Peyer's patch (tissue), 4 donors: ENCODE measurements around the gene ARHGAP31. TPM values are rescaled to one million over a fixed set of nuclear protein-coding genes. Genes with fewer than 3 reads are reported as not detected.

Experiments used
- DNase-seq, 3 donors: peaks; one replicate each; pipeline ENCODE4 v3.0.0-alpha.2; 2017 to 2019
- H3K27ac ChIP-seq, 4 donors: fragments of 200-600 bp; sonication (generic); one replicate each; pipeline ENCODE4 v1.5.1; 2016 to 2019
- H3K27me3 ChIP-seq, 2 donors: fragments of 200-600 bp; sonication (generic); one replicate each; pipeline ENCODE4 v1.5.1; 2019
- H3K36me3 ChIP-seq, 3 donors: fragments of 200-600 bp; sonication (generic); one replicate each; pipeline ENCODE4 v1.5.1; 2016 to 2019
- H3K4me1 ChIP-seq, 4 donors: fragments of 200-600 bp; sonication (generic); one replicate each; pipeline ENCODE4 v1.5.1; 2016 to 2019
- H3K4me3 ChIP-seq, 4 donors: fragments of 200-600 bp; sonication (generic); 1 replicate in 3 of 4; 2 replicates in 1 of 4; pipeline ENCODE4 v1.5.1; 2016 to 2019; ENCODE audit warnings: mild to moderate bottlenecking in 1 of 4
- H3K9me3 ChIP-seq, 4 donors: fragments of 200-600 bp; sonication (generic); one replicate each; pipeline ENCODE4 v1.5.1; 2016 to 2019; ENCODE audit warnings: mild to moderate bottlenecking in 1 of 4
- POLR2A ChIP-seq, 2 donors: fragments of 450-650 bp; IDR thresholded peaks; one replicate each; pipeline ENCODE4 v1.5.1; 2017; ENCODE audit warnings: antibody characterized with exemption in 2 of 2, mild to moderate bottlenecking in 2 of 2, moderate library complexity in 2 of 2
- total RNA-seq, 4 donors: library from RNA; depleted of rRNA; stranded (reverse); fragments of >200 nt; gene quantifications; one replicate each; pipeline ENCODE4 v1.1.0, GENCODE V29; 2016
- TF ChIP-seq, protein P1 (sequence below), 6 experiments: fragments of 450-650 bp in 4 of 6; fragments of 200-600 bp in 2 of 6; sonication (generic) in 1 of 6; IDR thresholded peaks; one replicate each; pipeline ENCODE4 v1.5.1; 2017 to 2019; ENCODE audit warnings: antibody characterized with exemption in 6 of 6, mild to moderate bottlenecking in 3 of 6, moderate library complexity in 1 of 6

ARHGAP31 gene
- total RNA-seq, 4 donors from 2014 or later: 4.7 to 19.0 (median 10.1) TPM

DNA sequence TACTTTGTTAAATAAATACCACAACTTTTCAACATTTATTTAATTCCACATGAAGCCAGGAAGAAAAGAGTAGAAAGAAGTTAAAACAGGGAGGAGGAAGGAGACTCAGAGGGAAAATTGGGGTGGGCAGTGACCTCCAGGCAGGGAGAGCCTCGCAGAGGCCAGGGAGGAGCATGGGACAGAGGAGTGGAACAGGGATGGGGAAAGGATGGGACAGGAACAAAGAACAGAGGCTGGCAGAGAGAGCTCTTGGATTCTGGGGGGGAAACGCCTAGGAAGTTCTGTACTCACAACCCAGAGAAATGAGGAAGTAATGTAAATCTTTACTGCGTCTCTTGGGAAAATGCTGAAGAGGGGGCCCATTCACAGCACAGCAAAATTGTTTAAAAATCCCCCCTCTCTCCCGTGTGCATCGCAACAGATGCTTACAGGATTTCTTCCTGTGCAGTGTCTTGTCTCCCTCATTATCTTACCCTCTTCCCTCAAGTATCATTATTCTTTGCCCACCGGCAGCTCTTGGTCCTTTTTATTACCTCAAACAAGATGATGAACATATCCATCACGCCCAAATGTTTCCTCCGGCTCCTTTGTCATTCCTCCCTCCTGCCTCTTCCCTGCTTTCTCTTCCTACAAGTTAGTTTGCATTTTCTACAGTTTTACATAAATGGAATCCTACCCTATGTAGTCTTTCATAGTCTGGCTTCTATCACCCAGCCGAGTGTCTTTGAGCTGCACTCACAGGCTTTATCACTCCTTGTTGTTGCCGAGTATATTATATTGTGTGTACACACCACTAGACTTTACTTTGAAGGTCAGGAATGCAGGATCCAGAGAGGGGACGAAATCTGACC, 65.5 kb downstream of the ARHGAP31 start:
- Histone ChIP-seq H3K27ac (no peak overlapping the region), H3K36me3 (no peaks in the 10 kb centered on the region), H3K9me3 (no peaks in the 10 kb centered on the region), H3K4me3 (no peak overlapping the region), H3K4me1 (no peaks in the 10 kb centered on the region), H3K27me3 (no peaks in the 10 kb centered on the region)
- no peak for DNase-seq
- TF ChIP-seq POLR2A (IDR thresholded peaks at IDR 0.05): no peak
- TF ChIP-seq, protein P1, sequence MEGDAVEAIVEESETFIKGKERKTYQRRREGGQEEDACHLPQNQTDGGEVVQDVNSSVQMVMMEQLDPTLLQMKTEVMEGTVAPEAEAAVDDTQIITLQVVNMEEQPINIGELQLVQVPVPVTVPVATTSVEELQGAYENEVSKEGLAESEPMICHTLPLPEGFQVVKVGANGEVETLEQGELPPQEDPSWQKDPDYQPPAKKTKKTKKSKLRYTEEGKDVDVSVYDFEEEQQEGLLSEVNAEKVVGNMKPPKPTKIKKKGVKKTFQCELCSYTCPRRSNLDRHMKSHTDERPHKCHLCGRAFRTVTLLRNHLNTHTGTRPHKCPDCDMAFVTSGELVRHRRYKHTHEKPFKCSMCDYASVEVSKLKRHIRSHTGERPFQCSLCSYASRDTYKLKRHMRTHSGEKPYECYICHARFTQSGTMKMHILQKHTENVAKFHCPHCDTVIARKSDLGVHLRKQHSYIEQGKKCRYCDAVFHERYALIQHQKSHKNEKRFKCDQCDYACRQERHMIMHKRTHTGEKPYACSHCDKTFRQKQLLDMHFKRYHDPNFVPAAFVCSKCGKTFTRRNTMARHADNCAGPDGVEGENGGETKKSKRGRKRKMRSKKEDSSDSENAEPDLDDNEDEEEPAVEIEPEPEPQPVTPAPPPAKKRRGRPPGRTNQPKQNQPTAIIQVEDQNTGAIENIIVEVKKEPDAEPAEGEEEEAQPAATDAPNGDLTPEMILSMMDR (IDR thresholded peaks at IDR 0.05): no peak

DNA sequence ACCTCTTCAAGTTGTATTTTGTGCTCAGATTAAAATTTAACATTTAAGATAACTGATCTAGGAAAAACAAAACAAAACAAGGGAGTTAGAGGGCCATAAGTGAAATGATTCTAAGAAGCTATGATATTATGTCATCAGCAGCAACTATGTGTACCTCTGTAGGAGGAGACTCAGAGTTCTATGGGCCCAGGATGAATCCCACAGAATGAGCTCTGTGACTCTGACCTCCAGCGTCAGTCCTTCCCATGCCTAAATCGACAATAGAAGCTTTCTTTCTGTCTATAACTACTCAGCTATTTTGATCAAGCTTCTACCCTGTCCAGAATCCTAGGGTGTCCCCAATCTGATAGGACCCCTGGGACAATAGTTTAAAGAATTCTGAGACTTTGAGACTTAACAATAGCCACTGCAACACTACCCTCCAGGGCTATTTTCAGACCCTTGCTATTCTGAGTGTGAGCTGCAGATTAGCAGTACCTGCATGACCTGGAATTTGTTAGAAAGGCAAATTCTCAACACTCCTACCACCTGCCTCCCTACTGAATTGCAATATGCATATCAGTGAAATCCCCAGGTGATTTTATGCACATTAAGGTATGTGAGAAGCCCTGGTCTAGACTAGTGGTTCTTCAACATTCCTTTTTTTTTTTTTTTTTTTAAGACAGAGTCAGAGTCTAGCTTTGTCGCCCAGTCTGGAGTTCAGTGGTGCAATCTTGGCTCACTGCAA, 66.7 kb downstream of the ARHGAP31 start:
- Histone ChIP-seq H3K4me3 (no peak overlapping the region), H3K27me3 (no peaks in the 10 kb centered on the region), H3K4me1 (no peaks in the 10 kb centered on the region), H3K9me3 (no peaks in the 10 kb centered on the region), H3K36me3 (peaks cover 0 to 5% (median 0%) of the 10 kb centered on the region in 3 donors), H3K27ac (no peak overlapping the region)
- no peak for DNase-seq
- TF ChIP-seq, protein P1 (IDR thresholded peaks at IDR 0.05): no peak
- no peak for TF ChIP-seq POLR2A (IDR thresholded peaks at IDR 0.05)

DNA sequence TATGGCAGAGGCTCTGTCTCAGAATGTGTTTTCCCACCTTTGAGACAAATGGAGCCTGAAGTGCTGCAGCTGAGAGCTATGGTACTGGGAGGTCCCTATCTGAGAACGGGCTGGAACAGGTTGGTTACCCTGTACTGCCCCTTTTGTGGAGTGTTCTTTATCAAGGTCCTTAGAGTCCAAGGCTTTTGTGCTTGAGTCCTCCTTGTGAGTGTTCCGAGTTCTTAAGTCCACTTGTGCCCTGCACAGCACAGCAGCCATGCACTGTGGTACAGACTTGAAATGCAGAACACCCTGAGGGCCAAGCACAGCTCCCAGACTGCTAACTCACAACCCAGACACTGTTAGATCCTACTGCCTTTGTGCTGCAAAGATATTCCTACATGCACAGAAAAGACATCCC, 67.8 kb downstream of the ARHGAP31 start:
- DNase-seq: no peak
- H3K36me3 ChIP-seq: peaks cover 0 to 7% (median 0%) of the 10 kb centered on the region in 3 donors

DNA sequence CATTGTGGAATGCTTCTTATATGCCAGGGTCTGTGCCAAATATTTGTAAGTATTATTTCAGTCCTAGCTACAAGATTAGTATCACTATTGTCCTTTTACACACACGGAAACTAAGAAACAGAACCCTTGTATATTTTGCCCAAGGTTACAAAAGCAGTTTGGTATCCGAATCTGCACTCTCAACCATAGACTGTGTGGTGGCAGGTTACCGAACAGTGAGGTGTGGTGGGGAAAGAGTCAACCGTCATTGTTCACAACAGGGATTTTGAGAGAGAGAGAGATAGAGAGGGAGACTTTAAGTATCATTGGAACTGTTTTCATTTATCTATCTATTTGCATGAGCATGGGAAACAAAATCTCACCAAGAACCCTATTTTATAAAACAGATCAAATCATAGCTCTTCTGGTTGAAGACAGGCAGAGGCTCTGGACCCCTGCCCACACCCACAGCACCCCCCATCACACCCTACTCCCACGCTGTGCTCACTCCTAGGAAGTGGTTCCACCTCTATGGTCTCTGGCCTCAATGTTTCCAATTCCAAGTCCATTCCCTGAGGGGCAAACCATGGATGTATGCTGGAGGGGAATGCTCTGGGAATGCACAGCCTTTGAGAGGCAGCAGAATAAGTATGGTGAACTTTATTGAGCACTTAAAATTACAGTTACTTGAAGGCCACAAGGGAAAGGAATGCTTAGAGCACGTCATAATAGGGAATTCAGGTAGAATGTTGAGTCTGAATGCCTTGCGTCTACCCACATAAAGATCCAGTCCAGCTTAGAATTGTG, 69.0 kb downstream of the ARHGAP31 start:
- H3K36me3 ChIP-seq: peaks cover 0 to 12% (median 0%) of the 10 kb centered on the region in 3 donors
- TF ChIP-seq, protein P1 (IDR thresholded peaks at IDR 0.05): no peak
- TF ChIP-seq POLR2A (IDR thresholded peaks at IDR 0.05): no peak
- no peak overlapping the region for H3K4me3 ChIP-seq
- H3K27ac ChIP-seq: no peak overlapping the region
- no peak for DNase-seq
- H3K27me3 ChIP-seq: no peaks in the 10 kb centered on the region
- H3K9me3 ChIP-seq: no peaks in the 10 kb centered on the region
- H3K4me1 ChIP-seq: no peaks in the 10 kb centered on the region

More for the DNA sequence above, 67.8 kb downstream of the ARHGAP31 start:
- H3K9me3 ChIP-seq: no peaks in the 10 kb centered on the region
- H3K27ac ChIP-seq: no peak overlapping the region
- no peaks in the 10 kb centered on the region for H3K27me3 ChIP-seq
- no peak overlapping the region for H3K4me3 ChIP-seq
- TF ChIP-seq, protein P1 (IDR thresholded peaks at IDR 0.05): no peak
- TF ChIP-seq POLR2A (IDR thresholded peaks at IDR 0.05): no peak
- H3K4me1 ChIP-seq: no peaks in the 10 kb centered on the region

DNA sequence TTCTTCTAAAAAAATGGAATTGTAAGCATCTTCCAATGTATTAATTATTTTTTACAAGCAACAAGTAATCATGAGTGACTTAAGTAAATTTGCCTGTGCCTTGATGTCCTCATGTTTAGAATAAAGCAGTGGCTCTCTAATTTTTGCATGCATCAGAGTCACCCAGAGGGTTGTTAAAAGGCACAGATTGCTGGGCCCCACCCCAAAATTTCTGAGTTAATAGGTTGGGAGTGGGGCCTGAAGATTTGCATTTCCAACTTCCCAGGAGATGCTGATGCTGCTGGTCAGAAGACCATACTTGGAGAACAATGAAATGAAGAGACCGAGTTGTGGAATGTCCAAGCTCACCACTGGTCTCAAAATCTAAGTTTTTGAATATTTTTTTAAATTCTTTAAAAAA, 70.2 kb downstream of the ARHGAP31 start:
- peaks cover 0 to 19% (median 0%) of the 10 kb centered on the region in 3 donors for H3K36me3 ChIP-seq
- TF ChIP-seq, protein P1 (IDR thresholded peaks at IDR 0.05): no peak
- no peak for TF ChIP-seq POLR2A (IDR thresholded peaks at IDR 0.05)
- H3K9me3 ChIP-seq: no peaks in the 10 kb centered on the region
- no peaks in the 10 kb centered on the region for H3K4me1 ChIP-seq
- H3K27me3 ChIP-seq: no peaks in the 10 kb centered on the region
- no peak overlapping the region for H3K4me3 ChIP-seq
- no peak for DNase-seq
- H3K27ac ChIP-seq: no peak overlapping the region
